HepG2 (cell line): ENCODE results near the gene RUSF1. TPM values are rescaled to one million over a fixed set of nuclear protein-coding genes. Genes with fewer than 3 reads are reported as not detected.

Experiments used
- ARID4A ChIP-seq: sonication (generic); formaldehyde crosslinking; IDR thresholded peaks from 2 replicates; pipeline ENCODE4 v1.5.0; 2020; ENCODE audit warnings: mild to moderate bottlenecking, missing genetic modification reagents, borderline replicate concordance
- ARNT2 ChIP-seq: sonication (generic); formaldehyde crosslinking; IDR thresholded peaks from 2 replicates; pipeline ENCODE4 v1.8.0; 2022; ENCODE audit warnings: mild to moderate bottlenecking, low read depth, missing genetic modification reagents, moderate library complexity
- CC2D1A ChIP-seq: sonication (generic); formaldehyde crosslinking; IDR thresholded peaks from 2 replicates; pipeline ENCODE4 v1.8.1; 2023; ENCODE audit warnings: mild to moderate bottlenecking, missing genetic modification reagents
- CENPT ChIP-seq: sonication (generic); formaldehyde crosslinking; IDR thresholded peaks from 2 replicates; pipeline ENCODE4 v1.8.0; 2022; ENCODE audit warnings: low read depth, mild to moderate bottlenecking, moderate library complexity, missing genetic modification reagents
- CENPX ChIP-seq: sonication (generic); formaldehyde crosslinking; IDR thresholded peaks from 2 replicates; pipeline ENCODE4 v1.9.0; 2021; ENCODE audit warnings: mild to moderate bottlenecking, missing genetic modification reagents, moderate library complexity
- FOXA3 ChIP-seq: IDR thresholded peaks from 2 replicates; pipeline ENCODE4 v1.6.1; 2016; ENCODE audit warnings: missing genetic modification reagents, missing compliant biosample characterization
- HINFP ChIP-seq: sonication (generic); formaldehyde crosslinking; IDR thresholded peaks from 2 replicates; pipeline ENCODE4 v1.4.0; 2020; ENCODE audit warnings: low read depth, mild to moderate bottlenecking, missing genetic modification reagents
- HNRNPUL1 ChIP-seq: fragments of 200-400 bp; formaldehyde crosslinking; IDR thresholded peaks from 2 replicates; pipeline ENCODE4 v1.6.1; 2017; ENCODE audit warnings: low read depth, mild to moderate bottlenecking, low read length, moderate library complexity
- MIXL1 ChIP-seq: IDR thresholded peaks from 2 replicates; pipeline ENCODE4 v1.6.1; 2016
- NONO ChIP-seq, 2 experiments: fragments of 450-650 bp in 1 of 2; sonication (generic) in 1 of 2; formaldehyde crosslinking in 1 of 2; IDR thresholded peaks in 1 of 2; conservative IDR thresholded peaks in 1 of 2; 2 replicates each; pipeline versions ENCODE4 v1.6.1 to v1.8.0; 2017 to 2022; ENCODE audit warnings: mild to moderate bottlenecking in 1 of 2, missing genetic modification reagents in 1 of 2, moderate library complexity in 1 of 2
- PBX3 ChIP-seq: sonication (generic); formaldehyde crosslinking; IDR thresholded peaks from 2 replicates; pipeline ENCODE4 v1.8.1; 2023; ENCODE audit warnings: missing genetic modification reagents, inconsistent platforms, borderline replicate concordance
- ZBTB42 ChIP-seq: sonication (generic); formaldehyde crosslinking; IDR thresholded peaks from 2 replicates; pipeline ENCODE4 v1.5.0; 2020; ENCODE audit warnings: mild to moderate bottlenecking, missing genetic modification reagents
- ZNF331 ChIP-seq: sonication (generic); formaldehyde crosslinking; IDR thresholded peaks from 2 replicates; pipeline ENCODE4 v1.4.0; 2020; ENCODE audit warnings: missing genetic modification reagents
- ZNF414 ChIP-seq: sonication (generic); formaldehyde crosslinking; IDR thresholded peaks from 2 replicates; pipeline ENCODE4 v1.5.0; 2020; ENCODE audit warnings: missing genetic modification reagents
- ZNF432 ChIP-seq: sonication (generic); formaldehyde crosslinking; IDR thresholded peaks from 2 replicates; pipeline ENCODE4 v1.5.0; 2020; ENCODE audit warnings: missing genetic modification reagents, mild to moderate bottlenecking, borderline replicate concordance
- ZNF468 ChIP-seq: sonication (generic); formaldehyde crosslinking; IDR thresholded peaks from 2 replicates; pipeline ENCODE4 v1.8.0; 2022; ENCODE audit warnings: mild to moderate bottlenecking, moderate library complexity, missing genetic modification reagents
- ZNF660 ChIP-seq: sonication (generic); formaldehyde crosslinking; IDR thresholded peaks from 2 replicates; pipeline ENCODE4 v1.5.1; 2020; ENCODE audit warnings: mild to moderate bottlenecking, low read depth, missing genetic modification reagents, borderline replicate concordance
- ZNF724P ChIP-seq: sonication (generic); formaldehyde crosslinking; IDR thresholded peaks from 2 replicates; pipeline ENCODE4 v1.8.0; 2022; ENCODE audit warnings: missing genetic modification reagents, borderline replicate concordance
- ZNF883 ChIP-seq: sonication (generic); formaldehyde crosslinking; IDR thresholded peaks from 2 replicates; pipeline ENCODE4 v1.5.1; 2020; ENCODE audit warnings: mild to moderate bottlenecking, missing genetic modification reagents; ENCODE audit errors: not compliant biosample characterization
- ZSCAN31 ChIP-seq: sonication (generic); formaldehyde crosslinking; IDR thresholded peaks from 2 replicates; pipeline ENCODE4 v1.5.0; 2020; ENCODE audit warnings: low read depth, mild to moderate bottlenecking, missing genetic modification reagents
- polyA plus RNA-seq, 8 experiments: library from polyadenylated mRNA; depleted of rRNA in 3 of 8; stranded (reverse) in 7 of 8; unstranded in 1 of 8; fragments of >200 nt; fragmentation: Illumina TruSeq in 4 of 8; extraction: Trizol in 4 of 8; gene quantifications; 2 replicates each; pipeline versions ENCODE4 v1.2.1 to v1.2.3, GENCODE V29; 2011 to 2016; ENCODE audit warnings: low read depth in 4 of 8, missing spikeins in 1 of 8, mixed read lengths in 1 of 8; ENCODE audit not compliant: insufficient read depth in 1 of 8
- total RNA-seq, 5 experiments: library from RNA; depleted of rRNA; stranded (reverse); fragments of >200 nt; fragmentation: Illumina TruSeq; extraction: Trizol; gene quantifications; 2 replicates each; pipeline ENCODE4 v1.2.3, GENCODE V29; 2016; ENCODE audit warnings: low read depth in 1 of 5

RUSF1 gene
- total and polyA plus RNA-seq, 2 of the 13 experiments (the other 11 are each of a cell fraction or from before 2014, with no cell fraction given) = 40.8 to 50.2 TPM

GRCh38 chr16:31507929-31508705, at the start of gene RUSF1 (continued):
- TF ChIP-seq ZSCAN31 (peak; percentile 100), ZNF414 (CRISPR knock-in tag) (peak; percentile 86; the same call in 1 of the 2 replicates), HNRNPUL1 (peak; percentile 86), CC2D1A (CRISPR knock-in tag) (no peak), NONO (IDR thresholded peaks at IDR 0.05) (no peak), NONO (CRISPR knock-in tag; conservative IDR thresholded peaks at IDR 0.05) (peak; percentile 97), ZNF331 (CRISPR knock-in tag) (peak; percentile 96), FOXA3 (peak; percentile 74), ZNF883 (peak; percentile 84), HINFP (peak; percentile 100), ARID4A (peak; percentile 97), ZNF468 (CRISPR knock-in tag) (no peak), PBX3 (no peak; the same call in 1 of the 2 replicates), CENPT (CRISPR knock-in tag) (no peak), ZNF660 (CRISPR knock-in tag) (no peak; the same call in 1 of the 2 replicates), ARNT2 (peak; percentile 97), MIXL1 (CRISPR knock-in tag) (peak; percentile 81), ZBTB42 (CRISPR knock-in tag) (peak; percentile 81; the same call in 1 of the 2 replicates), CENPX (no peak), ZNF724P (CRISPR knock-in tag) (peak; percentile 89; the same call in 1 of the 2 replicates), ZNF432 (CRISPR knock-in tag) (no peak)
